BE2C (cell line): ENCODE data around the gene PRMT7.

ENCODE experiments used
- DNase-seq: peaks from one replicate; pipeline ENCODE4 v3.0.0-alpha.2; 2020
- H3K27me3 ChIP-seq: fragments of 250-450 bp; sonication (Bioruptor Pico); 2 replicates; pipeline ENCODE4 v1.5.1; 2020; ENCODE audit warnings: mild to moderate bottlenecking
- H3K36me3 ChIP-seq: fragments of 250-450 bp; sonication (Bioruptor Pico); 2 replicates; pipeline ENCODE4 v1.5.1; 2020; ENCODE audit warnings: mild to moderate bottlenecking
- H3K4me1 ChIP-seq: fragments of 250-450 bp; sonication (Bioruptor Pico); 2 replicates; pipeline ENCODE4 v1.5.1; 2020
- H3K4me3 ChIP-seq: 2 replicates; pipeline ENCODE4 v1.5.1; 2011; ENCODE audit warnings: low read depth, low read length
- H3K9me3 ChIP-seq: fragments of 250-450 bp; sonication (Bioruptor Pico); 2 replicates; pipeline ENCODE4 v1.5.1; 2020
- TF ChIP-seq, protein P1 (sequence below): IDR thresholded peaks from 2 replicates; pipeline ENCODE4 v1.5.1; 2012; ENCODE audit warnings: mild to moderate bottlenecking, low read depth, low read length

Gene PRMT7

DNA sequence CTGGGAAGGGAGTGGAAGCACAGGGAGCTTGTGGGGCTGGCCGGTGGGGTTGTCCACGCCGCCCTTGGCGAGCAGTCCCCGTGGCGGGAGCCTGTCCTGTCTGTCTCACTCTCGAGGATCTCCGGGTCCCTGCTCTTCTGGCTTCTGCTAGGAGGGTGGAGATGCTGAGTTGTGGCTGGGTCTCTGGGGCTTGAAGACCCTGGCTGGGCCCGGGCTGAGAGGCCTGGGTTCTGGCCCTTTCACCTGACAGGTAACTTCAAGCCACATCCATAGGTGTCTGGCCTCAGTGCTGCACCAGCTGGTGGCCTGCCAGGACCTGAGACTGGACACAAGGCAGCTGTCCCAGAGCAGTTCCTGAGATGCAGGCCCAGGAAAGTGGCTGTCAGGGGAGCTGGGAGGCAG is 46.7 kb downstream of the PRMT7 start:
- DNase-seq = no peak
- no peak overlapping the region for H3K4me3 ChIP-seq
- no peaks in the 10 kb centered on the region for H3K27me3 ChIP-seq
- no peaks in the 10 kb centered on the region for H3K9me3 ChIP-seq
- H3K36me3 ChIP-seq = peaks cover 52% of the 10 kb centered on the region
- peaks cover 16% of the 10 kb centered on the region for H3K4me1 ChIP-seq
- TF ChIP-seq, protein P1, sequence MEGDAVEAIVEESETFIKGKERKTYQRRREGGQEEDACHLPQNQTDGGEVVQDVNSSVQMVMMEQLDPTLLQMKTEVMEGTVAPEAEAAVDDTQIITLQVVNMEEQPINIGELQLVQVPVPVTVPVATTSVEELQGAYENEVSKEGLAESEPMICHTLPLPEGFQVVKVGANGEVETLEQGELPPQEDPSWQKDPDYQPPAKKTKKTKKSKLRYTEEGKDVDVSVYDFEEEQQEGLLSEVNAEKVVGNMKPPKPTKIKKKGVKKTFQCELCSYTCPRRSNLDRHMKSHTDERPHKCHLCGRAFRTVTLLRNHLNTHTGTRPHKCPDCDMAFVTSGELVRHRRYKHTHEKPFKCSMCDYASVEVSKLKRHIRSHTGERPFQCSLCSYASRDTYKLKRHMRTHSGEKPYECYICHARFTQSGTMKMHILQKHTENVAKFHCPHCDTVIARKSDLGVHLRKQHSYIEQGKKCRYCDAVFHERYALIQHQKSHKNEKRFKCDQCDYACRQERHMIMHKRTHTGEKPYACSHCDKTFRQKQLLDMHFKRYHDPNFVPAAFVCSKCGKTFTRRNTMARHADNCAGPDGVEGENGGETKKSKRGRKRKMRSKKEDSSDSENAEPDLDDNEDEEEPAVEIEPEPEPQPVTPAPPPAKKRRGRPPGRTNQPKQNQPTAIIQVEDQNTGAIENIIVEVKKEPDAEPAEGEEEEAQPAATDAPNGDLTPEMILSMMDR = no peak

DNA sequence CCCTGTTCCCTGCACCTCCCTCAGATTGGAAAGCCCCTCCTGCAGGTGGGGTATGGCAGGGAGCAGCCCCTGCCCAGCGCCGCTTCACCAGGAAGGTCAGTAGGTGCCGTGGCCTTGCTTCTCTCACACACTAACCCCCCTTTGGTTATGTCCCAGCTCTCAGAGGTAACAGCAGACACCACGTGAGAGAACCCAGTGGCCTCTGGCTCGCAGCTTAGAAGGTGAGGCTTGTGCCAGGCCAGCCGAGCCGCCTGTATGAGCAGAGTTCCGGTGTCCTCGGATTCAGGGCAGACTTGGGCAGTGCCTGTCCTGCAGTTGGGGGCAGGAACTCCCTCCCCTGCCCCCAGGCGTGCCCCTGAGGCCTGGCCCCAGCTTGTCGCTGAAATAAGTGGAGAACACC is 47.1 kb downstream of the PRMT7 start:
- Histone ChIP-seq H3K36me3 (peaks cover 48% of the 10 kb centered on the region), H3K4me1 (peaks cover 20% of the 10 kb centered on the region), H3K27me3 (no peaks in the 10 kb centered on the region), H3K4me3 (no peak overlapping the region), H3K9me3 (no peaks in the 10 kb centered on the region)
- DNase-seq = no peak
- TF ChIP-seq, protein P1 = no peak

DNA sequence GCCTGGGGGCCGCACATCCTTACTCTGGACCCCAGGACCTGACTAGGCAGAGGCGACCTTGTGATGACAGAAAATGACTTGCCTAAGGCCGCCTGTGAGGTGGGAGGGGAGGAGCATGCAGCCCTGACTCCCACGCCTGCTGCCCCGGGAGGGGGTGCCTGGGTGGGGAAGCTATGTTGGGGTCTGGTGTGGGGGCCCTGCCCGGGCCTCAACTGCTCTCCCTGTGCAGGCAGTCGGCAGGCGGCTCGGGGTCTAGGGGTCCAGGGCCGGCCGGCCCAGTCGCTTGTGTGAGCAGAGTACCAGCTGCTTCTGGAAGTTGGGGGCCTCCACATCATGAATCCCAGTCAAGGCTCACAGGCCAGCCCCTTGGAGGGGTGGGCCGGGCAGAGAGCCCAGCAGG is 48.1 kb downstream of the PRMT7 start:
- peaks cover 39% of the 10 kb centered on the region for H3K36me3 ChIP-seq
- no peaks in the 10 kb centered on the region for H3K27me3 ChIP-seq
- H3K9me3 ChIP-seq = no peaks in the 10 kb centered on the region
- DNase-seq = no peak
- peaks cover 25% of the 10 kb centered on the region for H3K4me1 ChIP-seq
- TF ChIP-seq, protein P1 = no peak
- no peak overlapping the region for H3K4me3 ChIP-seq

DNA sequence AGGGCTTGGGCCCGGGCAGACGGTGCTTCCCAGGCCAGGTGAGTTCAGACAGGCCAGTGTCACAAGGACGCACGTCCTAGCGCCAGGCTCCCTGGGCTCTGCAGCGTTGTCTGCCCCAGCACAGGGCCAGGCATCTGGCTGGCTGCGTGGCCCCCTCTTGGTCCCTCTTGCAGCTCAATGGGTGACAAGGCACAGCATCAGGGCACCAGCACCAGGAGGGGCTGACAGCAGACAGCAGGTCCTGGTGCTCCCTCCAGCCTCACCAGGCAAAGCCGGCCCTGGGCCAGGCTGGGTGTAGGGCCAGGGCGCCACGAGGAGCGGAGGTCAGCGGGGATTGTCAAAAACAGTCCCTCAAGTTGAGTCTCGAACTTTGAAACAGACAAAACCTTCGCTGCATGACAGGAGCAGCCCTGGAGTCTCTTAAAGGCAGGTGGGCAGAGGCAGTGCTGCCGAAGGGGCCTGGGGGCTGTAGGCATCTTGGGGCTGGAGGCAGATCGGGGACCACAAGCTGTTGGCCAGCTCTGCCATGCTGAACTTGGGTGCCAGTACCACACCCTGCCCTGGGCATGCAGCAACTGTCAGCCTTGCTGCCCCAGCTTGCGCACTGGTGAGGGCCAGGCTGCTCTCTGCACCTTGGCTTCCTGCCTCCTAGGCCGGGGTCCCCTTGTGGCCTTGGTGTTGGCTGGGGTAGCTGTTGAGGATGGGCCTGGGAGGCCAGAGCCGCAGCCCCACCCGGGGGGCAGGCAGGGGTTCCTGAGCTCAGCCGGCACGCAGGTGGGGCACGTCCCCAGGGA is 48.8 kb downstream of the PRMT7 start:
- Histone ChIP-seq H3K9me3 (no peaks in the 10 kb centered on the region), H3K36me3 (peaks cover 34% of the 10 kb centered on the region), H3K4me1 (peaks cover 25% of the 10 kb centered on the region), H3K4me3 (no peak overlapping the region), H3K27me3 (no peaks in the 10 kb centered on the region)
- TF ChIP-seq, protein P1 = no peak
- no peak for DNase-seq

DNA sequence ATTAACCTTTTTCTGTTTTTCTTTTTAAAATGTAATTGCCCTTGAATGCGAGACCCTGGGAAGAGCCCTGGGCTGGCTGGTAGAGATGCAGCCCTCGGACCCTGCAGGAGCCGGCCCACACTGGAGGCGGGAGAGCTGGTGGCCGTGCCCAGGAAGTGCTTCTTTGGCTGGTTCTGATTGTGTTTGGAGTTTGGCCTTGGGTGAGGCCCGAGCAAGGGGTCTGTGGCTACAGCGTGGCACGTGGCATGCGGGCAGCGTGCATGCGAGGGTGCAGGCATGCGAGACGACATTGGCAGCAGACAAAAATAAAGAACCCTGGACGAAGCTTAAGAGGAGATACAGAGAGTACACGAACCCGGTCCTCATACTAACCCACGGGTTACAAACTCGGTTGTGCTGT is 49.7 kb downstream of the PRMT7 start:
- Histone ChIP-seq H3K36me3 (peaks cover 26% of the 10 kb centered on the region), H3K9me3 (no peaks in the 10 kb centered on the region), H3K4me1 (peaks cover 30% of the 10 kb centered on the region), H3K4me3 (no peak overlapping the region), H3K27me3 (no peaks in the 10 kb centered on the region)
- no peak for DNase-seq
- TF ChIP-seq, protein P1 = no peak

DNA sequence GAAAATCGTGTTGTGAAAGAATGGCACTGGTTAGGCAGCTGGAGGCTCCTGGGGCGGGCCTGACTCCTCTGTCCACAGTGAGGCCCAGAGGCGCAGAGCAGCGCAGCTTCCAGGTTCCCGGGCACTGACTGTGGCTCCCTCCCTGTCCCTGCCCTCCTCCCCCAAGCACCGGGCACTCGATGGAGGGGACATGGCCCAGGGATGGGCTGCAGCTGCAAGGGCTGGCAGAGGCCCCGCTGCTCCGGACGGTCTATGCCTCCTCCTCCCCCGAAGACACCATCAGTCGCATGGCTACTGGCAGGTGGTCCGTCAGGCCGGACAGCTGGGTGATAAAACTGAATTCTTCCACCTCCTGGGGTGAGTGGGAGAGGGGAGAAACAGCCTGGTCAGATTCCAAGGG is 50.1 kb downstream of the PRMT7 start:
- peaks cover 22% of the 10 kb centered on the region for H3K36me3 ChIP-seq
- H3K4me3 ChIP-seq = no peak overlapping the region
- no peaks in the 10 kb centered on the region for H3K9me3 ChIP-seq
- H3K4me1 ChIP-seq = peaks cover 34% of the 10 kb centered on the region
- no peaks in the 10 kb centered on the region for H3K27me3 ChIP-seq
- no peak for DNase-seq
- TF ChIP-seq, protein P1 = no peak
